H1 (cell line): ENCODE measurements around the gene WWC2. TPM values are rescaled to one million over a fixed set of nuclear protein-coding genes. Genes with fewer than 3 reads are reported as not detected.

Source experiments
- CTCF ChIA-PET: fragments of 300-600 bp; sonication (Branson Sonifier 250); formaldehyde crosslinking; loops from one replicate; lab custom pipeline; 2021; ENCODE audit not compliant: partially characterized antibody; lab: Charles Lee
- POLR2A ChIA-PET: fragments of 300-600 bp; sonication (Branson Sonifier 250); formaldehyde crosslinking; loops from one replicate; lab custom pipeline; 2021; ENCODE audit warnings: inconsistent platforms; ENCODE audit not compliant: partially characterized antibody; lab: Charles Lee
- DNase-seq, 2 experiments: peaks; one replicate each; pipeline versions ENCODE4 v3.0.0 to v3.0.0-alpha.2; 2010 to 2022; ENCODE audit warnings: low spot score in 2 of 2, low read depth in 1 of 2, mixed read lengths in 1 of 2
- FAIRE-seq: peaks from 2 replicates; lab custom pipeline; 2011; peaks lifted over from hg19 to GRCh38; lab: Jason Lieb, UNC
- H2AFZ ChIP-seq: 2 replicates; pipeline ENCODE4 v1.8.1; 2012; ENCODE audit warnings: low read length, inconsistent platforms
- H2AK5ac ChIP-seq: 2 replicates; pipeline ENCODE4 v1.6.1; 2013; ENCODE audit warnings: low read depth, low read length
- H2BK120ac ChIP-seq: replicated peaks from 2 replicates; pipeline ENCODE3; 2013; ENCODE audit warnings: low read depth, low read length, inconsistent platforms
- H2BK12ac ChIP-seq: 2 replicates; pipeline ENCODE4 v1.6.1; 2013; ENCODE audit warnings: low read depth, low read length
- H2BK15ac ChIP-seq: 2 replicates; pipeline ENCODE4 v1.6.1; 2013; ENCODE audit warnings: low read length
- H2BK20ac ChIP-seq: 2 replicates; pipeline ENCODE4 v1.6.1; 2013; ENCODE audit warnings: low read length
- H2BK5ac ChIP-seq: 2 replicates; pipeline ENCODE4 v1.6.1; 2013; ENCODE audit warnings: low read depth, low read length
- H3K14ac ChIP-seq: 2 replicates; pipeline ENCODE4 v1.6.1; 2013; ENCODE audit warnings: inconsistent platforms; ENCODE audit not compliant: insufficient read length
- H3K18ac ChIP-seq: 2 replicates; pipeline ENCODE4 v1.6.1; 2013; ENCODE audit warnings: low read length; ENCODE audit errors: extremely low read depth
- H3K23ac ChIP-seq: 2 replicates; pipeline ENCODE4 v1.6.1; 2013; ENCODE audit warnings: inconsistent platforms; ENCODE audit not compliant: insufficient read length
- H3K23me2 ChIP-seq: 2 replicates; pipeline ENCODE4 v1.6.1; 2013; ENCODE audit warnings: low read depth, low read length
- H3K27ac ChIP-seq: 2 replicates; pipeline ENCODE4 v1.6.1; 2011; ENCODE audit warnings: low read depth, low read length, inconsistent platforms
- H3K27me3 ChIP-seq, 4 experiments: replicated peaks in 1 of 4; 1 replicate in 1 of 4; 2 replicates in 3 of 4; pipeline versions ENCODE4 v1.6.1 to v1.8.1; 2011 to 2013; ENCODE audit warnings: low read length in 3 of 4, mild to moderate bottlenecking in 3 of 4, inconsistent platforms in 2 of 4, mixed read lengths in 2 of 4, moderate library complexity in 1 of 4; ENCODE audit not compliant: control insufficient read depth in 3 of 4, insufficient read depth in 3 of 4; ENCODE audit errors: extremely low read depth in 1 of 4
- H3K36me3 ChIP-seq, 4 experiments: 2 replicates each; pipeline versions ENCODE4 v1.6.1 to v1.8.1; 2011 to 2013; ENCODE audit warnings: mild to moderate bottlenecking in 4 of 4, low read length in 3 of 4, moderate library complexity in 2 of 4, control low read depth in 1 of 4, inconsistent platforms in 1 of 4; ENCODE audit not compliant: insufficient read depth in 4 of 4, control insufficient read depth in 2 of 4
- H3K4ac ChIP-seq: replicated peaks from 2 replicates; pipeline ENCODE3; 2013; ENCODE audit warnings: low read length, low read depth, mixed read lengths, inconsistent platforms; ENCODE audit not compliant: insufficient read length
- H3K4me1 ChIP-seq, 4 experiments: replicated peaks in 1 of 4; 1 replicate in 1 of 4; 2 replicates in 3 of 4; pipeline versions ENCODE4 v1.6.1 to v1.8.1; 2011 to 2013; ENCODE audit warnings: low read length in 3 of 4, inconsistent platforms in 2 of 4, mixed read lengths in 1 of 4; ENCODE audit not compliant: insufficient read depth in 4 of 4, control insufficient read depth in 3 of 4
- H3K4me2 ChIP-seq, 2 experiments: 2 replicates each; pipeline versions ENCODE4 v1.6.1 to v1.8.1; 2011 to 2013; ENCODE audit warnings: low read depth in 2 of 2, low read length in 2 of 2, control low read depth in 1 of 2, inconsistent platforms in 1 of 2, mild to moderate bottlenecking in 1 of 2; ENCODE audit not compliant: insufficient read depth in 1 of 2
- H3K4me3 ChIP-seq, 4 experiments: fragments of 200-600, 300-600 bp in 1 of 4; sonication (generic), shearing (Covaris generic), sonication (Bioruptor Twin) in 1 of 4; 2 replicates each; pipeline versions ENCODE4 v1.5.1 to v1.8.1; 2011 to 2016; ENCODE audit warnings: low read length in 4 of 4, low read depth in 3 of 4, control low read depth in 2 of 4, inconsistent platforms in 2 of 4, mild to moderate bottlenecking in 2 of 4, mixed read lengths in 1 of 4, moderate library complexity in 1 of 4; ENCODE audit not compliant: insufficient read depth in 2 of 4; ENCODE audit errors: extremely low read depth in 1 of 4
- H3K56ac ChIP-seq: replicated peaks from 2 replicates; pipeline ENCODE3; 2013; ENCODE audit warnings: low read depth, mild to moderate bottlenecking, mixed read lengths, low read length, inconsistent platforms; ENCODE audit not compliant: insufficient read length
- H3K79me1 ChIP-seq: 2 replicates; pipeline ENCODE4 v1.6.1; 2013; ENCODE audit warnings: low read depth, low read length, control low read depth
- H3K79me2 ChIP-seq, 2 experiments: 2 replicates each; pipeline versions ENCODE4 v1.6.1 to v1.8.1; 2012 to 2013; ENCODE audit warnings: low read length in 2 of 2, mild to moderate bottlenecking in 2 of 2, inconsistent platforms in 1 of 2; ENCODE audit not compliant: insufficient read depth in 2 of 2, control insufficient read depth in 1 of 2
- H3K9ac ChIP-seq, 4 experiments: replicated peaks in 1 of 4; 1 replicate in 1 of 4; 2 replicates in 3 of 4; pipeline versions ENCODE4 v1.6.1 to v1.8.1; 2011 to 2013; ENCODE audit warnings: low read depth in 3 of 4, low read length in 3 of 4, control low read depth in 2 of 4, mild to moderate bottlenecking in 2 of 4, moderate library complexity in 2 of 4, inconsistent platforms in 1 of 4; ENCODE audit errors: extremely low read depth in 1 of 4
- H3K9me3 ChIP-seq, 2 experiments: 2 replicates each; pipeline versions ENCODE4 v1.6.1 to v1.8.1; 2012 to 2013; ENCODE audit warnings: mild to moderate bottlenecking in 2 of 2, moderate library complexity in 2 of 2, control low read depth in 1 of 2, inconsistent platforms in 1 of 2, low read depth in 1 of 2, low read length in 1 of 2, mixed read lengths in 1 of 2; ENCODE audit not compliant: insufficient read depth in 2 of 2
- H4K20me1 ChIP-seq, 2 experiments: replicated peaks in 1 of 2; 2 replicates each; pipeline versions ENCODE3 to v1.8.1; 2011 to 2013; ENCODE audit warnings: inconsistent platforms in 2 of 2, low read length in 2 of 2, mild to moderate bottlenecking in 1 of 2; ENCODE audit not compliant: insufficient read depth in 2 of 2, control insufficient read depth in 1 of 2
- H4K5ac ChIP-seq: 2 replicates; pipeline ENCODE4 v1.6.1; 2013; ENCODE audit warnings: low read length, low read depth, mixed read lengths, inconsistent platforms; ENCODE audit not compliant: insufficient read length
- H4K8ac ChIP-seq: 2 replicates; pipeline ENCODE4 v1.8.0; 2013; ENCODE audit warnings: mild to moderate bottlenecking, moderate library complexity, low read length, inconsistent platforms; ENCODE audit not compliant: insufficient read depth; ENCODE audit errors: extremely low read depth
- H4K91ac ChIP-seq: replicated peaks from 2 replicates; pipeline ENCODE3; 2013; ENCODE audit warnings: low read length, mixed read lengths, inconsistent platforms; ENCODE audit not compliant: insufficient read length
- CBX5 ChIP-seq: fragments of 300-800, 300-1000 bp; sonication (generic); IDR thresholded peaks from 2 replicates; pipeline ENCODE4 v1.7.1; 2016; ENCODE audit warnings: antibody characterized with exemption, low read length, low read depth
- POLR2A ChIP-seq, 2 experiments: IDR thresholded peaks; 1 replicate in 1 of 2; 2 replicates in 1 of 2; pipeline ENCODE4 v1.6.1; 2011; ENCODE audit warnings: low read depth in 2 of 2, low read length in 2 of 2, mild to moderate bottlenecking in 2 of 2; ENCODE audit errors: control extremely low read depth in 1 of 2
- SIN3A ChIP-seq, 2 experiments: IDR thresholded peaks in 1 of 2; conservative IDR thresholded peaks in 1 of 2; 2 replicates each; pipeline ENCODE4 v1.6.1; 2011 to 2012; ENCODE audit warnings: low read length in 2 of 2, improper control_type of control experiment in 1 of 2, low read depth in 1 of 2, mild to moderate bottlenecking in 1 of 2
- WGBS, 2 experiments: shearing (Covaris generic) in 1 of 2; methylation state at CpG; one replicate each; pipeline versions ENCODE4 v1.1.6 to v1.1.7; 2013 to 2015; ENCODE audit warnings: low lambda C conversion rate in 2 of 2, mixed read lengths in 2 of 2, inconsistent platforms in 1 of 2, low coverage in 1 of 2, missing lambda C conversion rate in 1 of 2; ENCODE audit not compliant: insufficient replicate concordance in 2 of 2, insufficient coverage in 1 of 2, insufficient read length in 1 of 2; ENCODE audit errors: extremely low coverage in 1 of 2, missing lambda C conversion rate in 1 of 2; 5-methylcytosine and 5-hydroxymethylcytosine counted together
- polyA plus RNA-seq, 7 experiments: library from polyadenylated mRNA; depleted of rRNA in 3 of 7; stranded (reverse) in 5 of 7; unstranded in 2 of 7; fragments of >200 nt in 5 of 7; fragments of 200-250 nt in 2 of 7; gene quantifications; 1 replicate in 5 of 7; 2 replicates in 1 of 7; 4 replicates in 1 of 7; pipeline versions ENCODE4 v1.2.1 to v1.2.3, GENCODE V29; 2011 to 2013; ENCODE audit warnings: missing spikeins in 2 of 7, mixed read lengths in 2 of 7
- total RNA-seq: library from RNA; stranded (reverse); fragmentation: NEBNext Ultra II Directional; extraction: Animal tissue kit (Norgen Biotek cat#: 25700); gene quantifications from 2 replicates; pipeline ENCODE4 v1.2.1, GENCODE V29; 2021

WWC2 gene
- total and polyA plus RNA-seq, 2 of the 8 experiments (the other 6 are each of a cell fraction or from before 2014, with no cell fraction given), result 17.6 to 135 TPM

DNA sequence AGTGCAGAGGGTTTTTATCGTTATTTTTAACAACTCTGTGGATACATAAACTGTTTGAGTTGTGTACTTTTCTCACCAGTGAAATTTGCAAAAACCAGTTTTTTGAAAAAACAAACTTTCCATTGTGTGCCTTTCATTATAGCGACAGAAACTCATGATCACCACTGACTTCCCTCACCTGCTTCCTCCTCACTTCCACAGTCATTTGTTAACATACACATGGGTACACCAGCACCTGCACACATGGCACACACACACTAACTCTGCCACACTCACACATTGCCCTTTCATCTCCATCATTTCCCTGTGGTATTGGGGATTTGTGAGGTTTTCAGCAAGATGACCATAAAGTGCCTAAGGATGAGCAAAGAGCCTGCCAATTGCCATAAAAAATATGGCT, 200.4 kb downstream of the WWC2 start:
- no peak overlapping the region for H2BK12ac ChIP-seq
- H3K4ac ChIP-seq, result no peak overlapping the region
- H2AFZ ChIP-seq, result no peak overlapping the region
- no peaks in the 10 kb centered on the region for H3K27me3 ChIP-seq
- no peaks in the 10 kb centered on the region for H3K4me1 ChIP-seq
- no peak overlapping the region for H4K91ac ChIP-seq
- ChIA-PET CTCF (no interaction called here), POLR2A (no interaction called here)
- no peaks in the 10 kb centered on the region for H3K79me1 ChIP-seq
- H3K9ac ChIP-seq, result no peak overlapping the region
- H3K18ac ChIP-seq, result no peak overlapping the region
- H3K4me3 ChIP-seq, result no peak overlapping the region
- H3K79me2 ChIP-seq, result no peaks in the 10 kb centered on the region
- DNase-seq (no peak), FAIRE-seq (no peak)
- no peak overlapping the region for H3K4me2 ChIP-seq
- no peaks in the 10 kb centered on the region for H3K9me3 ChIP-seq
- no peak overlapping the region for H3K14ac ChIP-seq
- TF ChIP-seq SIN3A (conservative IDR thresholded peaks at IDR 0.05 in 1 of 2, IDR thresholded peaks at IDR 0.05 in 1 of 2; ENCODE audit: low read depth in 1 of 2, low read length in 2 of 2), result no peak
- no peak for TF ChIP-seq POLR2A (IDR thresholded peaks at IDR 0.05; ENCODE audit: control extremely low read depth in 1 of 2, low read depth in 2 of 2, low read length in 2 of 2)
- no peak for TF ChIP-seq CBX5
- H3K27ac ChIP-seq, result no peak overlapping the region
- H2BK20ac ChIP-seq, result no peak overlapping the region
- H4K5ac ChIP-seq, result no peak overlapping the region
- no peaks in the 10 kb centered on the region for H4K20me1 ChIP-seq
- no peak overlapping the region for H2AK5ac ChIP-seq
- no peak overlapping the region for H3K56ac ChIP-seq
- WGBS, 2 experiments, result 97% methylated on average over 2 of the region's 2 CpGs; no CpG with 5 or more reads in 1 of the 2 experiments
- no peak overlapping the region for H2BK120ac ChIP-seq
- peaks cover 3 to 36% (median 23%) of the 10 kb centered on the region in 4 experiments; a peak in 7 of 8 replicates for H3K36me3 ChIP-seq
- H3K23me2 ChIP-seq, result no peaks in the 10 kb centered on the region
- no peak overlapping the region for H3K23ac ChIP-seq
- H2BK5ac ChIP-seq, result no peak overlapping the region; the same call in 1 of the 2 replicates
- H4K8ac ChIP-seq, result no peak overlapping the region
- no peak overlapping the region for H2BK15ac ChIP-seq
